Measurements from ENCODE around the gene KHDC3L.

KHDC3L gene, protein sequence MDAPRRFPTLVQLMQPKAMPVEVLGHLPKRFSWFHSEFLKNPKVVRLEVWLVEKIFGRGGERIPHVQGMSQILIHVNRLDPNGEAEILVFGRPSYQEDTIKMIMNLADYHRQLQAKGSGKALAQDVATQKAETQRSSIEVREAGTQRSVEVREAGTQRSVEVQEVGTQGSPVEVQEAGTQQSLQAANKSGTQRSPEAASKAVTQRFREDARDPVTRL

DNA sequence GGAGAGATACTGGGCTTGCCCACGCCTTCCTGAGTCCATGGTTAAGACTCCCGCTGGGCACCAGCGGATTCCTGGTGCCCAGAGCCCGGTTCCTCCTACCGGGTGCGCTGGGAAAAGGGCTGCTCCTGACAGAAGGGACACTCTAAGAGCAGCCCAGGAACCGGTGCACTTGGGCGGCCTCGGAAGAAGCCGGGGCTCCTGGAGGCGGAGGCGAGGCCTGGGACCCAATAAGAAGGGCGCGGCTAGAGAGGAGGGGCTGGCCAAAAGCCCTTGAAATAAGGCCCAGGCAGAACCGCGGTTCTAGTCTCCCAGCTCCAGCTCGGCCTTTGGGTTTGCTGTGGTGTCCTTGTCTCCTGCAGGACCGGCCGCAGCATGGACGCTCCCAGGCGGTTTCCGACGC, at the start of gene KHDC3L:
Gene KHDC3L, plus strand, starts transcription at position 301 of the 400 bp plus-strand sequence. Its CDS starts 72 bp downstream, at position 373.
- DNase-seq, result no peak

DNA sequence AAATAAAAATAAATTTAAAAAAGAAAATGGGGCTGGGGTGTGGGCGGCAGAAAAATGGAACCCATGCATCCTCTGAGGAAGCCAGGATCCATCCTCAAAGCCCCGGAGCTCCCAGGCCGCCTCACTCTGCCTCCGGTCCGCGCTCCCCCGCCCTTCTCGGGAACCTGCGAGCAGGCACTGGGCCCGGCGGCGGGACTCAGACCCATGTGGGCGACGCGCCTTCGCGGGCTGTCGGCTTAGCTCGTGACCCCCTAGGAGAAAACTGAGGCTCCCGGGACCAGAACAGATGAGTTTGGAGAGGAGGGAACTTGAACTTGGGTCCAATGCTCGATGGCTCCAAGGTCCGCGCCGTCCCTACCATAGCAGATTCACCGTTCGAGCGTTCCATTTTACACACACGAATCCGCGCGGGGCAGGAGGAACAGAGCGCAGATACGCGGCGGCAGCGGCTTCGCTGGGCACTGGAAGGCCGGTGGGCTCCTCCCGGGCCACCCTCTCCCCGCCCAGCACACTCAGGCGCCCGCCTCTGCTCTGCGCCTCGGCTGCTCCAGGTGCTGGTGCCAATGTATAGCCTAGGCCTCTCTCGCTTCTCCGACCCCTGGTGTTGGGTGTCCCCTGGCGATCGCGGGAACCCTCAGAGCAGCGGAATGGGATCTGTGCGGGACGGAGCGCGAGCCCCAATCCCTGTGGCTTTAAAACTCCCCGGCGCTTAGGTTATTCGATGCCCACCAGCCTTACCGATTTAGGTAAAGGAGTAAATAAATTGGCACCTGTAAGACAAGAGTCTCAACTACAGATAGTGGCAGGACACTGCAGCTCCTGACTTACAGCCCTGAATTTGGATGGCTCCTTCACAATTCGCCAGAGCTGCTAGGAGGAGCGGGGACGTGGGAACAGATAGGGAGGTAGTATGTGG, 47.6 kb upstream of the KHDC3L start:
- no peak for DNase-seq

DNA sequence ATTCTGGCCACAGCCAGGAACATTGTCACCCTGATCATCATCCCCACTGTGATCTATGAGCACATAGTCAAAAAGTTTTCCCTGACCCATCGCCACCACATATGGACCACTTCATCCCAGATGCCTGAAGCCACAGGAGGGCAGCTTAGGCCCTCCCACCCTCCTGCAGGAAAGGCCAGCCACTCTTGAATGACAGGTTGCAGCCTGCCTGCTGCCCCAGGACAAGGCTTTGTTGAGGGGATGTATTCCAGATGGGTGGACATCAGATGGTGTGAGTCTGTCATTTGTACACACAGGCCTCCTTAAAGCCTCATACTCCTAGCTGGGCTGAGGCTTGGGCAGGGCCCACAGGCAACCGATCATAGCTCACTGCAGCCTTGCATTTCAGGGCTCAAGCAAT, 39.1 kb upstream of the KHDC3L start:
- DNase-seq, result no peak

DNA sequence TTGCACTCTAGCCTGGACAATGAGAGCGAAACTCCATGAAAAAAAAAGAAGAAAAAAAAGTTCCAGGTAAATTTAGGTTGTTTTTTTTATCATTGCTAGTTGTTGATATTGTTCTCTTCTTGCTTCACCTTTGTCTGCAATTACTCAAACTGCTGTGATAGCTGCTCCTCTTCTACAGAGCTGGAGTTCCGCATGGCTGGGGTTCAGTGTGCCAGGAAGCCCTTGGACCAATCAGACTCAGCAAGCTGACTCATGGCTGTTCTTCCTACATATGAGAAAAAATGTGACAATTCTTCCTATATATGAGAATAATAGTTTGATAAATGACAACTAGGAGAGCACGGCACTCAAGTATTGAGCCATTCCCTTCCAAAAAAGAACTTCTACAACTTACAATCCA, 36.8 kb upstream of the KHDC3L start:
- no peak for DNase-seq

DNA sequence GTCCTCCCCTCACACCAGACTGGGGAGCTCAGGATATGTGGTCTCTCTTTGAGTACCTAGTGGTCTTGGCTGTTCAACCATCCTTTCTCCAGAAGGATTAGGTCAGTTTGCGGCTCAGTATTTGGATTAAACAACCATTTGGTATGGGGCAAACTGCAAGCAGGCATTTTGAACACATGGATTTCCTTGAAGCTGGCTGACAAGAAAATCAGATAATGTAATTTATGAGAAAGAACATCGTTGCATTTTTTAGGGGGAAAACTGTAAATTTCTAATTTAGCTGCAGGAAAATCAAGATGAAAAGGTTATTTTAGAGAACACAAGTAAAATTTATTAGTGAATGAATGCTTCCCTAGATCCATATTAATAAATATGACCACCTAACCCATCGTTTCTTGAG, 33.7 kb upstream of the KHDC3L start:
- no peak for DNase-seq

DNA sequence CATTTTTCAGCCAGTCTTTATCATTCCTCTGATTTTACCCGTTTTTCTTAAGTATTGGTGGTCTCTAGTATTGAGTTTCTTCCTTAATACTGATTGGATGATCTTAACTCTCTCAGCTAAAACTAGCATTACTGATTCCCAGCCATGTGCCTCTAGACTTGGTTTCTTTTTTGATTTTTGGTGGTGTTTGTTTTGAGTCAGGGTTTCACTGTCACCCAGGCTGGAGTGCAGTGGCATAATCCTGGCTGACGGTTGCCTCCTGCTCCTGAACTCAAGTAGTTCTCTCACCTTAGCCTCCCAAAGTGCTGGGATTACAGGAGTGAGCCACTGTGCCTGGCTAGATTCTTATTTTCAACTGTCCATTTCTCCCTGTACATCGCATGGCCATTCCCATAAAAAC, 33.3 kb upstream of the KHDC3L start:
- no peak for DNase-seq

DNA sequence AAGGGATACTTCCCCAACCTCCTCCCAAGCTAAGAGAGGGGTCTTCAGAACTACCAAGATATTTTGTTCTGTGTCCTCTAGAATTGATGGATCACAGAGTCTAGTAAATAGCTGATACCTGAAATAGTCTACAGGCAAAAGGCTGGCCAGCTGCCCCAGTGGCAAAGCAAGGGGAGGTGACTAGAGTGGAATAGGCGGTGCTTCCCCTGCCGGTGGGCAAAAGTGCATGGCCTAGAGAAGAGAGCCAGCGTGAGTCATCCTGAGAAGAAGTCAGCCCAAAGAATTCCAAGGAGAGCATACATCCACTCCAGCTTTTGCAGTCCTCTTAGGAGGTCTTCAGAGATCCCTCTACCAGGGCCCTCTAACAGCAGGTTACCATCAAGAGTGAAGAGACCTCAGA, 23.1 kb upstream of the KHDC3L start:
- no peak for DNase-seq

DNA sequence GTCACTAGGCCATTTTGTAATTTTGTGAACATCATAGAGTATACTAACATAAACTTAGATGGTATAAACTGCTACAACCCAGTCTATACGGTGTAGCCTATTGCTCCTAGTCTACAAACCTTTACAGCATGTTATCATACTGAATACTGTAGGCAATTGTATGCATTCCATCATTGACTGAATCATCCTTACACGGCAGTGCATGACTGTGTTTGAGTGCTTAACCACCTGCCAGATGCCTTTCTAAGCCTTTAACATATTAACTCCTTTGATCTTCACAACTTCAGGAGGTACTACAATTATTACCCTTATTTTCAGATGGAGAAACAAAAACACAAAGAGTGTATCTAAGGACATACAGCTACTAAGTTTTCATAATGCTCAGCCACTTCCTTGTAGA, 22.4 kb upstream of the KHDC3L start:
- DNase-seq, result no peak

DNA sequence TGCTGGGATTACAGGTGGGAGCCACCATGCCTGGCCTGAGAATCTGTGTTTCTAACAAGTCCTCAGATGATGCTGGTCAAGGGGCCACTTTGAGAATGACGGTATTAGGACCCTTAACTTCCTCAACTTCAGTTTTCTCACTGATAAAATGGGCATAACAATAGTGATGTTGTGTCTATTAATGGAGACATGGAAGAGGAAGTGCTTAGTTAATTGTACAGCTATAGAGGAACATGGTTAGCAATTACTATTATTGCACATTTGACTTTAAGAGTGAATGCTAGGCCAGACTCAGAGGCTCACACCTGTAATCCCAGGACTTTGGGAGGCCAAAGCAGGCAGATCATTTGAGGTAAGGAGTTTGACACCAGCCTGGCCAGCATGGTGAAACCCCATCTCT, 21.1 kb upstream of the KHDC3L start:
- DNase-seq, result no peak

DNA sequence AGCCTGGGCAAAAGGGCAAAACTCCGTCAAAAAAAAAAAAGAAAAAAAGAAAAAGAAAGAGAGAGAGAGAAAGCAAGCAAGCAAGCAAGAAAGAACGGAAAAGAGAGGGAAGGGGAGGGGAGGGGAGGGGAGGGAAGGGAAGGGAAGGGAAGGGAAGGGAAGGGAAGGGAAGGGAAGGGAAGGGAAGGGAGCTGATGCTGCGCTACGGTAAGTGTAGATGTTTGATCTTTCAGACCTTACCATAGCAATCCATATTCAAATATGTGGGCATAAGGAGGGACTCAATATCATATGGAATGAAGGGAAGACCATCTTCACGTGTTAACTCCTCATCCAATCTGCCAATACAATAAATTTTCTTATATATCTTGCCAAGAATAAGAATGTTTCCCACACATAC, 20.3 kb upstream of the KHDC3L start:
- no peak for DNase-seq

DNA sequence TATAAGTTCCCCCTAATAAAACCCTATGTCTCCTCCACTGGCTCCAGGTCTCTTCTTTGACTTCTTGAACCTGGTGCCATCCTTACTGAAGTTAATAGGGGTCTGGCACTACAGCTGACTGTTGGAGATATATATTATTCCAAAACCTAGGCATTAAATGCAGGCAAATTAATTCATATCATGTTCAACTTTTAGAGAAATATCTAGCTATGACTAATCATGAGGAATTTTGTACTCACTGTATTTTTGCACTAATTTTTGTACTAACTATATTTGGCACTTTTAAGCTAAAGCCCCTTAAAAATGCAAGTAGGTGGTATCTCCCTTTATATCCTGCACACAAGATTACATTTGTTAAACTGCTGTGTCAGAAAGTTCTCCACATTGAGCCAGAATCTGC, 19.3 kb upstream of the KHDC3L start:
- no peak for DNase-seq

DNA sequence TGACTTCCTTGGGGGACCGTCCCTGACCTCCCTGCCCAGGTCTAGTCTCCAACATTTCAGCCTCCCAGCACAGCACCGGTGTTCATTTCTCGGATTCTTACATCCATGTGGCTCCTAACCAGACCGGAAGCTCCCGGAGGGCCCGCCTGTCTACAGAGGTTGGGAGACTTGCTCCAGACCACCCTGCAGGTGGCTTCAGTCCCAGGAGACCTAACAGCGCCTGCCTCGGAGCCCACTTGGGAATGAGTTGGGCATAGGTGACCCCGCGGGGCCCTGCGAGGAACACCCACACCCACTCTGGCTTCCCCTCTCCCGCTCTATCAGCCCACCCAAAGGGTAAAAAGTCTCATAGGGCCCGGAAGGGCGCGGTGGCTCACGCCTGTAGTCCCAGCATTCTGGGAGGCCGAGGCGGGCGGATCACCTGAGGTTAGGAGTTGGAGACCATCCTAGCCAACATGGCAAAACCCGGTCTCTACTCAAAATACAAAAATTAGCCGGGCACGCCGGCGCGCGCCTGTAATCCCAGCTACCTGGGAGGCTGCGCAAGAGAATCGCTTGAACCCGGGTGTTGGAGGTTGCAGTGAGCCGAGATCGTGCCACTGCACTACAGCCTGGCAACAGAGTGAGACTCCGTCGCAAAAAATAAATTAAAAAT, 13.8 kb upstream of the KHDC3L start:
- DNase-seq, result no peak

DNA sequence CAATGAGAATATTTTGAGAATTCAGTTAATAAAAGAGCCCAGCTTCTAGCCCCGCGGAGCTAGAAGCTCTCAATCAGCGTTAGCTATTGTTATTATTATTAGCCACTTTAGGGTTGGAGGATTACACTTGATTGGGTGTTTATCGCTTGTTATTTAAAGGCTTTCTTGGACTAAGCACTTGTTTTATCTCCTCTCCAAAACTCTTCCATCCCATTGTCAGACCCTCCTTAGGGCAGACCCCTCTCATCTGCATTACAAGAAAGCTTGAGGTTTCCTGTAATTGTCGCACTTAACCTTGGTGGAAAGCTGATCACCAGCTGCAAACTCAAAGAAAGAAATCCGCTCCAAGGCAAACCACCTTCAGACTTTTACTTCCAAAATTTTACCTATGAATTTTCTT, 13.1 kb upstream of the KHDC3L start:
- no peak for DNase-seq

DNA sequence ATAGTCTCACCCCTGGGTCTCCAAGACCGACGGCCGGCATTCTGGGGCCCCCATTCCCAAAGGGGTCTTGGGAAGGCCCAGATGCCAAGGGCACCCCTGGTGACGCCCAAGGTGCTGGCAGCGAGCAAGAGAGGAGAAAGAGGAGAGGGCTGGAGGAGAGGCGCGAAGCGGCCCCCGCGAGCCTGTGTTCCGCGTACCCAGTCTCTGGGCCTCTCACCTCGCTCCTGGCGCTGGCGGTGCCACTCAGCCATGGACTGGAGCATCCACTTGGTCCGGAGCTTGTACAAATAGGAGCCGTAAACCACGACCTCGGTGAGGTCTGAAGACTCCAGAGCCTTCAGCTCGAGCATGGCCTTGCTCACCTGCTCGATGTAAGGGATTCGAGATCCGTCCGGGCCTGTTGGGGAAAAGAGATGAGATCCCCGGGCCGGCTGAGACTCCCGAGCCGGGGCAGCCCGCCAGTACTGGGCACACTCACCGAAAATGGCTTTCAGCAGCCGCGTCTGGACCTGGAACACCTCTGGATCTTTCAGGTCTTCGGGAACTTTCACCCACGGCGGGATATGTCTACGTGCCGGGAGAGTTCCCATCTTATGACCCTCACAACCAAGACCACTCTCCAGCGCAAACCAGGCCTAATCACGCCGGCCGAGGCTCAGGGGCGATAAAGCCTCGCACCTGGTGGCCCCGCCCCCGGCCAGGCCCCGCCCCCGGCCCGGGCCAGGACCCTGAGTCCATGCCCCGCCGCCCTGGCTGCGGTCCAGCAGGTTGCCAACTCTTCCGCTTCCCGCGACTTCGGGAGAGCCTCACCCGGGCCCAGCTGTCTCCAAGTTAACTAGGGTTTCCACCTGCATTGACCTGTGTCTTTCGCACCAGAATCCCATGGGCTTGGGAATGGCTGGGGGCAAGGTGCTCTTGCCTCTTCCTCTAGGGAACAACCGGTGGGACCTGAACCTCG, 8.5 kb upstream of the KHDC3L start, which contains the start of gene DPPA5:
Gene DPPA5, minus strand, starts transcription at position 641 of the 958 bp plus-strand sequence. Its CDS starts 51 bp downstream, at position 590.
- no peak for DNase-seq

DNA sequence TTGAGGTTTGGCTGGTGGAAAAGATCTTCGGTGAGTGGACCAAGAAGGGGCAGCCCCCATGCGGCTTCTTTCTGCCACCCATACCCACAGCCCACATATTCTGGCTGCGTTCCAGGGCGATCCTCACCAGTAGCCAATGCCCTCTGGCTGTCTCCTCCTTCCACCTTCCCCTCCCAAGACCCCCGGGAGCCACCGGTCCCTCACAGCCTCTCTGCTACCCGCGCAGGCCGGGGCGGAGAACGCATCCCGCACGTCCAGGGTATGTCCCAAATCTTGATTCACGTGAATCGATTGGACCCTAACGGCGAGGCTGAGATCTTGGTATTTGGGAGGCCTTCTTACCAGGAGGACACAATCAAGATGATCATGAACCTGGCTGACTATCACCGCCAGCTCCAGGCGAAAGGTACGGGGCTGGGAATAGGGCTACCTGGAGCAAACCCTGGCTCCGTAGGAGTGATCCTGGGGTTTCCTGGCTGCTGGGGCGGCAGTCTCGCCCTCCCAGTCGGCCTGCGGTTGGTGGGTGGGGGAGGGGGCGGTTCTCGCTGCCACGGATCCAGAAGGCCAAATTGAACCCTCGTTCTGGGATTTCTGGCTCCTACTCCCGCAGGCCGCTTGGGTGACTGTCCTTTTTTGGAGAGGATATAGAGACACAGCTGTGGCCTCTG, 545 bp downstream of the KHDC3L start:
- DNase-seq, result no peak

DNA sequence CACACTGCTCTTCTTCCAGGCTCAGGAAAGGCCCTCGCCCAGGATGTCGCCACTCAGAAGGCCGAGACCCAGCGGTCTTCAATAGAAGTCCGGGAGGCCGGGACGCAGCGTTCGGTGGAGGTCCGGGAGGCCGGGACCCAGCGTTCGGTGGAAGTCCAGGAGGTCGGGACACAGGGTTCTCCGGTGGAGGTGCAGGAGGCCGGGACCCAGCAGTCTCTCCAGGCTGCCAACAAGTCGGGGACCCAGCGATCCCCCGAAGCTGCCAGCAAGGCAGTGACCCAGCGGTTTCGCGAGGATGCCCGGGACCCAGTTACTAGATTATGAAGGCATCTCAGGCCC, 1.0 kb downstream of the KHDC3L start:
- no peak for DNase-seq

DNA sequence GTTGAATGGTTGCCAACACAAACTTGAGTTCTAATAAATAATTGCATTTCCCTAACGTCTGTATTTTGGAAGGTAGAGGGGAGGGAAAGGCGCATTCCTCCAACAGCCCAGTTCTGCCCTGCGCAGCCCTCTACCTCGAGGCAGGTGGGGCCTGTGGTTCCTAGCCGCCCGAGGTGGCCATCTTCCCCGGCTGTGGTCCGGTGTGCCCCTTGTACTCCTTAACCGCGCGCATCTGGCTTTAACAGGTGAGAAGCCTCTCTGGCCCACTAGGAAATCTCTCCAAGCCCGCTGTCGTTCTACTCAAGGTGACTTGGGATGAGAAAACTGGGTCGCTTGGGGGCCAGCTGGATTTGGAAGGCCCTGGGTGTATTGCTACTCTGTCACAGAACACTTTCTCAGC, 1.7 kb downstream of the KHDC3L start:
- no peak for DNase-seq

DNA sequence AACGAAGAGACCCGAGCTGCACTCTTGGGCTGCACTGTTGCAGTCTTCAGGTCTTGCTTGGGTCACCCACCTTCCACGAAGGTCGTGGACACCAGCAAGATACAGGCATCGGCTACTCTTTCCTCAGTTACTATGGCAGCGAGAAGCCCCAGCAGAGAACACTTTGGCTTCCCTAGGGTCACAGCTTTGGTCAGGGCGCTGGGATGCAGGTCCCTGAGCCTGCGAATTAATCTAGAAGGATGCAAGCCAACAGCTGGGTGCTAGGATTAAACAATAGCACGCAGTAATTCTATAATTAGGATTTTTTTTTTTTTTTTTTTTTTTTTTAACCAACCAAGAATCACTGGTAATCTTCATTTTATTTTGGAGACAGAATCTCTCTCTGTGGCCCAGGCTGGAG, 2.1 kb downstream of the KHDC3L start:
- no peak for DNase-seq

DNA sequence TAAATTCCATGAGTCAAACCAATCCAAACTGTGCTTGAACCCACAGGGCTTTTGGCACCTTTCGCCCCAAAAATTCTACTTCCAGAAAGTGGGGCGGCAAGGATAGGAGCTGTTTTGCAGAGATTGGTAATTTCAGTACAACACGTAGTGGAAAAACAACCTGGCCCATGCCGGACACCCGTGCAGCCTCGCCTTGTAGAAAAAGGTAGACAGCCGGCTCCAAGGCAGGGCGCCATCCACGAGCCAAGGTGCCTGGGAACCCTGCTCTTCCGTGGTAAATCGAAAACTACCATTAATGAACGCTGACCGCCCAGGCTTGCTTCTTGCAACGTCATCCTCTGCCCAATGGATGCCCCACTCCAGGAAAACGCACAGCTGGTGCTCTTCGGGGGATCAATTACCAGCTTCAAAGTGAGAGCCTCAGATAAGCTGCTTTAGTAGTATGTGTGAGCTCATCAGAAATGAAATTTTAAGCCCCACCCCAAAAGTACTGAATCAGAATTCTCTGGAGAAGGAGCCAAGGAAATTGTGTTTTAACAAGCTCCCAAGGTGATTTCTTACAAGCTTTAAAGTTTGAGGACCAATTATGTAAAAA, 5.4 kb downstream of the KHDC3L start:
- no peak for DNase-seq

DNA sequence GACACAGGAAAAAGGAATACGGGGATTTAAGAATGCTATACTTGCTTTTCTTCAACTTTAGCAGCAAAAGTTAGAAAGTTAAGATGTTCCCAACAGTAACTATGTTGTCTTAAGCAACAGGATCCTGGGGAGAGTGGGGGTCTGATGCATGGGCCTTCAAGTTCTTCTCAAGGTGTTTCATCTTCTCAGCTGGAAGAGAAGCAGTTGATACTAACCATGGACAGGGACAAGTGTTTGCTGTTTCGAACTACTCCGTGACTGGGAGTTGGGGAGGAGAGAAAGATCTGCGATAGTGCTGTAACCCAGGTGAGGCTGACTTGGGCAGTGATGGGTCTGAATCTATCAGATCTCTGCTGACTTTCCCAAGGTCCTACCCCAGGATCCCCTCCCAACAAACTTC, 6.2 kb downstream of the KHDC3L start:
- DNase-seq, result no peak

DNA sequence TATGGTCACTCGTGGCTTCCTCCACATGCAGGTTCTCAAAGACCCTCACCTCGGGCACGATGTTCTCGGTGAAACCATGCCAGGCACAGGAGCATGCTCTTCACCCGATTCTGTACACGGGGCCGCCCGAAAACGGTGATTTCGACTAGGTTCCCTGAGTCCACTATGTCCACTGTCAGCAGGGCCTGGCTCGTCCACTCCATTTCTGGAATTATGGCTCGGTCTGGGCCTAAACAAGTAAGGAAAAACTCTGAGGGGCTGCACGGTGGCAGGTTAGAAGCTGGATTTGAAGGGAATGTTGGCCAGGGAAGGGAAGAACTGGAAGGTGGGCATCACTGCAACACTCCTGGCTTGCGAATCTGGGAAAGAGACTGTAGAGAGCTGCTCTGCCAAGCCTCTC, 6.7 kb downstream of the KHDC3L start:
- DNase-seq, result no peak

DNA sequence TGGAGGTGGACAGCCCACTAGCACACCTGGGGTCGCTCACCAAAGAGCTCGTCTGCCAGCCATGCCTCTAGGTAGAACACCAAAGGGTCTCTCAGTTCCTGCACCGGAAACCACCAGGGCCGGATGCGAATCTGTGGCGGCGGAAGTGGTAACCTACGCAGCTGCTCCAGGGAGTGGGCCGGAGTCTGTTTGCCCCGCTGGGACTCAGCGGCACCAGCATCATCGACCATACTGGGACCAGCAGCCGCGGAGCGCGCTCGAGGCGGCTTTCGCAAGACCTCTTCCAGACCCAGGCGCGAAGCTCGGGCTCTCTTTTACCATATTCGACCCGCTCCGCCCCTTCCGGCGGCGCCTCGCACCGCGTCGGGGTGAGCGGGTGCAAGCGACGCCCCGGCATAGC, 7.1 kb downstream of the KHDC3L start, which contains the start of gene OOEP:
Gene OOEP, minus strand, starts transcription at position 335 of the 400 bp plus-strand sequence. Its CDS starts 105 bp downstream, at position 230.
- DNase-seq, result no peak
